Fibroblast of pulmonary artery (primary cell): ENCODE measurements around the gene NUTF2.

Experiments
- DNase-seq: peaks from one replicate; pipeline ENCODE4 v3.0.0-alpha.2; 2010; ENCODE audit warnings: low read depth
- H3K4me3 ChIP-seq: replicated peaks from 2 replicates; pipeline ENCODE4 v1.5.1; 2011; ENCODE audit warnings: low read depth, mild to moderate bottlenecking, control low read depth, low read length, moderate library complexity
- TF ChIP-seq, protein P1 (sequence below): IDR thresholded peaks from 2 replicates; pipeline ENCODE4 v1.5.1; 2011; ENCODE audit warnings: mild to moderate bottlenecking, control low read depth, low read length, inconsistent platforms; ENCODE audit errors: missing control alignments

Gene NUTF2

DNA sequence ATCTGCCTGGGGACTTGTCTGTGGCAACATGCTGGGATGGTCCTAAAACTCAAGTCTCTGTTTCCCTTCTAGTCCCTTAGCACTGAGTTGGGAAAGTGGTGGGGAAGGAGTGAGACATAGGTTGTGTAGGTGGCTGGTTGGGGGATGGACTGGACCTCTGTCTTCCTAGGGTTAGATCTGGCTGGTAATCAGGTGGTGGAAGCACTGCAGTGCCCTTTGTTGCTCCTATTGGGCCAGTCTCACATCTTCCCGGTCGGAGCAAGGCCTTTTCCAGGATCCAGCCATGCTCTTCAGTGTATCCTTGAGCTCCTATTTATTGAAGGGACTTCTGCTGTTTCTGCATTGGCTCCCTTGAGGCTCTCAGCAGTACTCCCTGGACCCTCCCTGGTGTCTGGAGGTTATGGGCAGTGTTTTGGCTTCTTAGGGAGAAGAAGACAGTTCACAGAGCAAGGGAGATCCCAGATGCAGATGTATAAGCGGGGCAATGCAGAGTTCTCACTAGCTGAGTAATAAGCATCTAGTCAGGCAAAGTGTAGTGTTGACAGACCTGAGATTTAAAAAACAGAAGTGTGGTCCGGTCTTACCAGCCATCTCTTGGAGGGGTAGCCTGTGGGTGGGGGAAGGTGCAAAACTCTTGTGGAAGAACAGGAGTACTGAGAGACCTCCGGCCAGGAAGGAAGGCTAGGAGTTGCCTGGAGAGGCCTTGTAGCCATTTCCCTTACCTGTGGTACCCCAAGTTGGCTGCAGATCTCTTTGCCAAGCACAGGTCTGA, 1.3 kb upstream of the NUTF2 start:
- no peak for DNase-seq
- H3K4me3 ChIP-seq, result peak overlapping the region; percentile 92
- TF ChIP-seq, protein P1, sequence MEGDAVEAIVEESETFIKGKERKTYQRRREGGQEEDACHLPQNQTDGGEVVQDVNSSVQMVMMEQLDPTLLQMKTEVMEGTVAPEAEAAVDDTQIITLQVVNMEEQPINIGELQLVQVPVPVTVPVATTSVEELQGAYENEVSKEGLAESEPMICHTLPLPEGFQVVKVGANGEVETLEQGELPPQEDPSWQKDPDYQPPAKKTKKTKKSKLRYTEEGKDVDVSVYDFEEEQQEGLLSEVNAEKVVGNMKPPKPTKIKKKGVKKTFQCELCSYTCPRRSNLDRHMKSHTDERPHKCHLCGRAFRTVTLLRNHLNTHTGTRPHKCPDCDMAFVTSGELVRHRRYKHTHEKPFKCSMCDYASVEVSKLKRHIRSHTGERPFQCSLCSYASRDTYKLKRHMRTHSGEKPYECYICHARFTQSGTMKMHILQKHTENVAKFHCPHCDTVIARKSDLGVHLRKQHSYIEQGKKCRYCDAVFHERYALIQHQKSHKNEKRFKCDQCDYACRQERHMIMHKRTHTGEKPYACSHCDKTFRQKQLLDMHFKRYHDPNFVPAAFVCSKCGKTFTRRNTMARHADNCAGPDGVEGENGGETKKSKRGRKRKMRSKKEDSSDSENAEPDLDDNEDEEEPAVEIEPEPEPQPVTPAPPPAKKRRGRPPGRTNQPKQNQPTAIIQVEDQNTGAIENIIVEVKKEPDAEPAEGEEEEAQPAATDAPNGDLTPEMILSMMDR, result no peak

DNA sequence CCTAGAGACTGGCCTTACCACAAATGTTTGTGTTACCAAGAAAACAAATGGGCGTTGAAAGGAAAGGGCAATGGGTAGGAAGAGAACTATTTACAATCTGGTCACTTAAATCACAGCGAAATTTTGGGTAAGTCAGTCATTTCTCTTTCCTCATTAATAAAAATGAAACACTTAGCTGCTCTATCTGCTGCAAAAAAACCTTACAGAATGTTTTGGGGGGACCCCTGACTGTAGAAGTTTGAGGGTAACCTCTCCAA, 742 bp upstream of the NUTF2 start:
- H3K4me3 ChIP-seq, result peak overlapping the region; percentile 92

GRCh38 chr16:67847064-67847861, 530 bp downstream of the NUTF2 start, which contains the start of gene CENPT:
CENPT (minus strand) TSS chr16:67847693; CDS start chr16:67833859, 13,834 bp downstream.
- peak within 1 kb of the TSS; percentile 92 for H3K4me3 ChIP-seq
- peak; percentile 57 for DNase-seq
- TF ChIP-seq, protein P1, result no peak

More for the DNA sequence above, 742 bp upstream of the NUTF2 start:
- DNase-seq, result no peak
- TF ChIP-seq, protein P1, result no peak

DNA sequence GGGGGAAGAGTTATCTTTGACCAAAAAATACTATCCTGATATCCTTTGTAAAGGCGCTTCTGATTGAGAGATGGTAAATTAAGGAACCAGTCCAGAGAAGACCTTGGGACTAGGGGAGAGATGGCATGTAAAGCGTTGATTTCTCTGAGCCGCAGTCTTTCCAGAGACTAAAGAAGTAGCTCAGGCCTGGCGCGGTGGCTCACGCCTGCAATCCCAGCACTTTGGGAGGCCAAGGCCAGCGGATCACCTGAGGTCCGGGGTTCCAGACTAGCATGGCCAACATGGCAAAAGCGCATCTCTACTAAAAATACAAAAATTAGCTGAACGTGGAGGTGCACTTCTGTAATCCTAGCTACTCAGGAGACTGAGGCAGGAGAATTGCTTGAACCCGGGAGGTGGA, 1.4 kb downstream of the NUTF2 start:
- TF ChIP-seq, protein P1, result no peak
- peak overlapping the region; percentile 92 for H3K4me3 ChIP-seq
- DNase-seq, result no peak

GRCh38 chr16:67853670-67854069, 6.9 kb downstream of the NUTF2 start:
- H3K4me3 ChIP-seq, result no peak overlapping the region
- DNase-seq, result no peak
- TF ChIP-seq, protein P1, result no peak

DNA sequence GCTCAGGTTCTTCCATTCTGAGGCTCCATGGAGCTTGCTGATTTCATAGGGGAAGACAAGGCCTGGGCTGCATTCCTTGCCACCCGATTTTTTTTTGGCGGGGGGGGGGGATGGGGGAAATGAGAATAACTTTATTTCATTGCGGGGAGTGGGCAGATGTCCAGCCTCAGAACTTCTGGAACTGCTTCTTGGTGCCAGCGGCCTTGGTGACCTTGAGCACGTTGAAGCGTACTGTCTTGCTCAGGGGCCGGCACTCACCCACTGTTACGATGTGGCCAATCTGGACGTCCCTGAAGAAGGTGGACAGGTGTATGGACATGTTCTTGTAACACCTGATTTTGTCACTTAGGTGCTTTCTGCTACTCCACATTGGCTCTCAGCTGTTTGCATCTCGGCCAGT, 9.1 kb downstream of the NUTF2 start:
- no peak for DNase-seq
- TF ChIP-seq, protein P1, result no peak
- H3K4me3 ChIP-seq, result no peak overlapping the region
